Measurements from ENCODE around the gene ARHGEF4. TPM values are rescaled to one million over a fixed set of nuclear protein-coding genes. Genes with fewer than 3 reads are reported as not detected.
"Not testable (repeated sequence)": the region's sequence is repeated elsewhere in the genome, so short reads cannot be mapped to it uniquely, and the experiment has no call there.

The ARHGEF4 gene
- polyA plus RNA-seq, 1 donor (not counting 4 experiments of a cell fraction or from before 2014, with no cell fraction given), result 22.6 TPM

GRCh38 chr2:131075578-131075977 is 238.9 kb downstream of the ARHGEF4 start:
- H4K20me1 ChIP-seq (ENCODE audit: control insufficient read depth, extremely low read depth, insufficient read depth, low read length), result peaks cover 19% of the 10 kb centered on the region
- H3K4me1 ChIP-seq (ENCODE audit: control insufficient read depth, extremely low read depth, insufficient read depth, low read length); H3K9me3 ChIP-seq (ENCODE audit: control insufficient read depth, low read depth, low read length); DNase-seq (ENCODE audit: low read depth, low spot score); dilution Hi-C loops (cut with MboI; ENCODE audit: extremely low pct_ligation_motif_present, low sequenced_read_pairs); H3K4me3 ChIP-seq (ENCODE audit: control insufficient read depth in 2 of 3, extremely low read depth in 1 of 3, insufficient read depth in 2 of 3, low read depth in 1 of 3, low read length in 3 of 3); H3K4me2 ChIP-seq (ENCODE audit: control insufficient read depth, extremely low read depth, insufficient read depth, low read depth, low read length); FAIRE-seq; H2AFZ ChIP-seq (ENCODE audit: control insufficient read depth, low read length); H3K27me3 ChIP-seq (ENCODE audit: control insufficient read depth, extremely low read depth, insufficient read depth, low read length); H3K9ac ChIP-seq (ENCODE audit: control insufficient read depth, extremely low read depth, insufficient read depth, low read length); H3K9me1 ChIP-seq (ENCODE audit: control insufficient read depth, extremely low read depth, insufficient read depth, low read length); H3K27ac ChIP-seq (ENCODE audit: control insufficient read depth, insufficient read depth, low read length): not testable (repeated sequence)
- H3K36me3 ChIP-seq (ENCODE audit: control insufficient read depth in 2 of 2, extremely low read depth in 1 of 2, insufficient read depth in 2 of 2, low read length in 2 of 2), result peaks cover 30 to 38% of the 10 kb centered on the region in 2 experiments
- peaks cover 88% of the 10 kb centered on the region for H3K79me2 ChIP-seq (ENCODE audit: control insufficient read depth, insufficient read depth, low read length)

GRCh38 chr2:131076707-131077106 is 240.0 kb downstream of the ARHGEF4 start:
- H2AFZ ChIP-seq (ENCODE audit: control insufficient read depth, low read length), result no peak overlapping the region
- DNase-seq (ENCODE audit: low read depth, low spot score) (no peak), FAIRE-seq (no peak)
- peaks cover 7% of the 10 kb centered on the region for H3K4me1 ChIP-seq (ENCODE audit: control insufficient read depth, extremely low read depth, insufficient read depth, low read length)
- no peak overlapping the region for H3K9ac ChIP-seq (ENCODE audit: control insufficient read depth, extremely low read depth, insufficient read depth, low read length)
- H4K20me1 ChIP-seq (ENCODE audit: control insufficient read depth, extremely low read depth, insufficient read depth, low read length), result peaks cover 21% of the 10 kb centered on the region
- no peak overlapping the region for H3K4me2 ChIP-seq (ENCODE audit: control insufficient read depth, extremely low read depth, insufficient read depth, low read depth, low read length)
- no peak overlapping the region for H3K4me3 ChIP-seq (ENCODE audit: control insufficient read depth in 2 of 3, extremely low read depth in 1 of 3, insufficient read depth in 2 of 3, low read depth in 1 of 3, low read length in 3 of 3)
- H3K27me3 ChIP-seq (ENCODE audit: control insufficient read depth, extremely low read depth, insufficient read depth, low read length), result no peaks in the 10 kb centered on the region
- H3K36me3 ChIP-seq (ENCODE audit: control insufficient read depth in 2 of 2, extremely low read depth in 1 of 2, insufficient read depth in 2 of 2, low read length in 2 of 2), result peaks cover 32 to 38% of the 10 kb centered on the region in 2 experiments
- dilution Hi-C loops (cut with MboI; ENCODE audit: extremely low pct_ligation_motif_present, low sequenced_read_pairs), result no loop called here
- H3K9me3 ChIP-seq (ENCODE audit: control insufficient read depth, low read depth, low read length), result no peaks in the 10 kb centered on the region
- H3K9me1 ChIP-seq (ENCODE audit: control insufficient read depth, extremely low read depth, insufficient read depth, low read length), result no peaks in the 10 kb centered on the region
- peaks cover 88% of the 10 kb centered on the region for H3K79me2 ChIP-seq (ENCODE audit: control insufficient read depth, insufficient read depth, low read length)
- H3K27ac ChIP-seq (ENCODE audit: control insufficient read depth, insufficient read depth, low read length), result no peak overlapping the region
- TF ChIP-seq EZH2 (IDR thresholded peaks at IDR 0.05; ENCODE audit: low read length), result no peak
- TF ChIP-seq CTCF (optimal IDR thresholded peaks at IDR 0.05 in 1 of 3, IDR thresholded peaks at IDR 0.05 in 1 of 3, conservative IDR thresholded peaks at IDR 0.05 in 1 of 3; ENCODE audit: extremely low read depth in 1 of 3, insufficient read depth in 2 of 3, low read length in 3 of 3), result no peak

GRCh38 chr2:131077182-131077846 is 240.6 kb downstream of the ARHGEF4 start:
- Histone ChIP-seq H2AFZ (ENCODE audit: control insufficient read depth, low read length) (no peak overlapping the region), H3K4me1 (ENCODE audit: control insufficient read depth, extremely low read depth, insufficient read depth, low read length) (peaks cover 7% of the 10 kb centered on the region), H3K27me3 (ENCODE audit: control insufficient read depth, extremely low read depth, insufficient read depth, low read length) (no peaks in the 10 kb centered on the region), H3K9me1 (ENCODE audit: control insufficient read depth, extremely low read depth, insufficient read depth, low read length) (no peaks in the 10 kb centered on the region), H3K9ac (ENCODE audit: control insufficient read depth, extremely low read depth, insufficient read depth, low read length) (no peak overlapping the region), H3K9me3 (ENCODE audit: control insufficient read depth, low read depth, low read length) (no peaks in the 10 kb centered on the region), H3K27ac (ENCODE audit: control insufficient read depth, insufficient read depth, low read length) (no peak overlapping the region), H3K79me2 (ENCODE audit: control insufficient read depth, insufficient read depth, low read length) (peaks cover 89% of the 10 kb centered on the region), H3K4me3 (ENCODE audit: control insufficient read depth in 2 of 3, extremely low read depth in 1 of 3, insufficient read depth in 2 of 3, low read depth in 1 of 3, low read length in 3 of 3) (no peak overlapping the region), H3K36me3 (ENCODE audit: control insufficient read depth in 2 of 2, extremely low read depth in 1 of 2, insufficient read depth in 2 of 2, low read length in 2 of 2) (peaks cover 32 to 40% of the 10 kb centered on the region in 2 experiments), H4K20me1 (ENCODE audit: control insufficient read depth, extremely low read depth, insufficient read depth, low read length) (peaks cover 21% of the 10 kb centered on the region), H3K4me2 (ENCODE audit: control insufficient read depth, extremely low read depth, insufficient read depth, low read depth, low read length) (no peak overlapping the region)
- dilution Hi-C loops (cut with MboI; ENCODE audit: extremely low pct_ligation_motif_present, low sequenced_read_pairs), result no loop called here
- TF ChIP-seq EZH2 (IDR thresholded peaks at IDR 0.05; ENCODE audit: low read length) (no peak), CTCF (optimal IDR thresholded peaks at IDR 0.05 in 1 of 3, IDR thresholded peaks at IDR 0.05 in 1 of 3, conservative IDR thresholded peaks at IDR 0.05 in 1 of 3; ENCODE audit: extremely low read depth in 1 of 3, insufficient read depth in 2 of 3, low read length in 3 of 3) (no peak)
- DNase-seq (ENCODE audit: low read depth, low spot score) (no peak), FAIRE-seq (no peak)

Measured in keratinocyte (primary cell).